ENCODE results near the gene TFAP2C. TPM values are rescaled to one million over a fixed set of nuclear protein-coding genes. Genes with fewer than 3 reads are reported as not detected.

TFAP2C gene
- total and polyA plus RNA-seq, 10 of the 15 experiments (the other 5 are each of a cell fraction or from before 2014, with no cell fraction given) = 0.49 TPM; not detected in 9

- RAD21 ChIA-PET (ENCODE audit: unreplicated experiment) = no interaction called here
- WGBS (ENCODE audit: insufficient coverage, insufficient replicate concordance, low lambda C conversion rate, missing lambda C conversion rate) = 51% methylated on average over 7 of the region's 12 CpGs
- no peak for FAIRE-seq
Observed at GRCh38 chr20:56676001-56676400, 46.9 kb downstream of the TFAP2C start.

More at GRCh38 chr20:56676001-56676400, 46.9 kb downstream of the TFAP2C start:
- no peaks in the 10 kb centered on the region for H3K79me2 ChIP-seq (ENCODE audit: control insufficient read depth, insufficient read depth, low read length)
- no peaks in the 10 kb centered on the region for H3K4me1 ChIP-seq (ENCODE audit: control insufficient read depth, insufficient read depth, low read length)
- in situ Hi-C loops (cut with MboI) (no loop called here), intact Hi-C loops (cut with micrococcal nuclease; ENCODE audit: unreplicated experiment) (no loop called here)
- POLR2A ChIA-PET = no interaction called here
- SMC1A ChIA-PET (ENCODE audit: uncharacterized antibody, unreplicated experiment) = no interaction called here
- H3K9ac ChIP-seq (ENCODE audit: control insufficient read depth, insufficient read depth, low read length) = no peak overlapping the region
- CTCF ChIA-PET = no interaction called here
- no peaks in the 10 kb centered on the region for H4K20me1 ChIP-seq (ENCODE audit: control insufficient read depth, insufficient read depth)
- H2AFZ ChIP-seq (ENCODE audit: control insufficient read depth, low read depth, low read length) = no peak overlapping the region
- no TSS peak for BruUV-seq (replicated peaks)
- no peak overlapping the region for H3K4me2 ChIP-seq (ENCODE audit: control insufficient read depth, insufficient read depth)
- no peaks in the 10 kb centered on the region; a peak in 1 of 4 replicates for H3K27me3 ChIP-seq (replicated peaks in 1 of 2; ENCODE audit: control insufficient read depth in 2 of 2, insufficient read depth in 2 of 2, low read length in 1 of 2)
- no peak overlapping the region for H3K27ac ChIP-seq (ENCODE audit: control insufficient read depth, insufficient read depth)
- TF ChIP-seq ZNF274 (IDR thresholded peaks at IDR 0.05; ENCODE audit: insufficient read depth, insufficient read length) (no peak), ZBTB33 (IDR thresholded peaks at IDR 0.05) (no peak), NFIC (IDR thresholded peaks at IDR 0.05; ENCODE audit: low read depth, low read length) (no peak), IKZF1 (conservative IDR thresholded peaks at IDR 0.05) (no peak), EED (IDR thresholded peaks at IDR 0.05; ENCODE audit: low read depth) (no peak), EP300 (IDR thresholded peaks at IDR 0.05; ENCODE audit: borderline replicate concordance in 1 of 2, control insufficient read depth in 1 of 2, low read depth in 2 of 2, low read length in 2 of 2) (no peak), HCFC1 (IDR thresholded peaks at IDR 0.05; ENCODE audit: low read length) (no peak), TCF3 (IDR thresholded peaks at IDR 0.05; ENCODE audit: borderline replicate concordance, insufficient read depth, low read depth, low read length) (no peak)
- TF ChIP-seq, protein P1, sequence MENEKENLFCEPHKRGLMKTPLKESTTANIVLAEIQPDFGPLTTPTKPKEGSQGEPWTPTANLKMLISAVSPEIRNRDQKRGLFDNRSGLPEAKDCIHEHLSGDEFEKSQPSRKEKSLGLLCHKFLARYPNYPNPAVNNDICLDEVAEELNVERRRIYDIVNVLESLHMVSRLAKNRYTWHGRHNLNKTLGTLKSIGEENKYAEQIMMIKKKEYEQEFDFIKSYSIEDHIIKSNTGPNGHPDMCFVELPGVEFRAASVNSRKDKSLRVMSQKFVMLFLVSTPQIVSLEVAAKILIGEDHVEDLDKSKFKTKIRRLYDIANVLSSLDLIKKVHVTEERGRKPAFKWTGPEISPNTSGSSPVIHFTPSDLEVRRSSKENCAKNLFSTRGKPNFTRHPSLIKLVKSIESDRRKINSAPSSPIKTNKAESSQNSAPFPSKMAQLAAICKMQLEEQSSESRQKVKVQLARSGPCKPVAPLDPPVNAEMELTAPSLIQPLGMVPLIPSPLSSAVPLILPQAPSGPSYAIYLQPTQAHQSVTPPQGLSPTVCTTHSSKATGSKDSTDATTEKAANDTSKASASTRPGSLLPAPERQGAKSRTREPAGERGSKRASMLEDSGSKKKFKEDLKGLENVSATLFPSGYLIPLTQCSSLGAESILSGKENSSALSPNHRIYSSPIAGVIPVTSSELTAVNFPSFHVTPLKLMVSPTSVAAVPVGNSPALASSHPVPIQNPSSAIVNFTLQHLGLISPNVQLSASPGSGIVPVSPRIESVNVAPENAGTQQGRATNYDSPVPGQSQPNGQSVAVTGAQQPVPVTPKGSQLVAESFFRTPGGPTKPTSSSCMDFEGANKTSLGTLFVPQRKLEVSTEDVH (IDR thresholded peaks at IDR 0.05; ENCODE audit: low read depth, partially characterized antibody) = no peak
- TF ChIP-seq, protein P2, sequence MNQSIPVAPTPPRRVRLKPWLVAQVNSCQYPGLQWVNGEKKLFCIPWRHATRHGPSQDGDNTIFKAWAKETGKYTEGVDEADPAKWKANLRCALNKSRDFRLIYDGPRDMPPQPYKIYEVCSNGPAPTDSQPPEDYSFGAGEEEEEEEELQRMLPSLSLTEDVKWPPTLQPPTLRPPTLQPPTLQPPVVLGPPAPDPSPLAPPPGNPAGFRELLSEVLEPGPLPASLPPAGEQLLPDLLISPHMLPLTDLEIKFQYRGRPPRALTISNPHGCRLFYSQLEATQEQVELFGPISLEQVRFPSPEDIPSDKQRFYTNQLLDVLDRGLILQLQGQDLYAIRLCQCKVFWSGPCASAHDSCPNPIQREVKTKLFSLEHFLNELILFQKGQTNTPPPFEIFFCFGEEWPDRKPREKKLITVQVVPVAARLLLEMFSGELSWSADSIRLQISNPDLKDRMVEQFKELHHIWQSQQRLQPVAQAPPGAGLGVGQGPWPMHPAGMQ (IDR thresholded peaks at IDR 0.05; ENCODE audit: borderline replicate concordance) = no peak
- no peaks in the 10 kb centered on the region for H3K36me3 ChIP-seq (ENCODE audit: control insufficient read depth in 2 of 2, insufficient read depth in 2 of 2, low read length in 1 of 2)
- ATAC-seq = no peak
- no peaks in the 10 kb centered on the region for H3K9me3 ChIP-seq (replicated peaks; ENCODE audit: control insufficient read depth, insufficient read depth, low read length)
- no peak for DNase-seq (ENCODE audit: low read depth, low spot score)
- H3K4me3 ChIP-seq = no peak overlapping the region

All from GM12878 (cell line).